Natural killer cell (primary cell): Measurements from ENCODE around the gene PKN2. TPM values are rescaled to one million over a fixed set of nuclear protein-coding genes. Genes with fewer than 3 reads are reported as not detected.

ENCODE experiments used
- ATAC-seq, 3 donors: fragments of 150-1000 bp in 2 of 3; fragments of 200-7000 bp in 1 of 3; cut with Tn5 transposase; 1 replicate in 1 of 3; 2 replicates in 2 of 3; pipeline ENCODE4 v1.10.0; 2021; ENCODE audit warnings: mild to moderate bottlenecking in 2 of 3, moderate library complexity in 2 of 3
- DNase-seq, 2 donors: peaks; one replicate each; pipeline versions ENCODE4 v3.0.0 to v3.0.0-alpha.2; 2013 to 2021; ENCODE audit warnings: mixed read lengths in 1 of 2
- H3K27ac ChIP-seq: one replicate; pipeline ENCODE4 v1.5.1; 2013; ENCODE audit warnings: mild to moderate bottlenecking, low read length
- H3K27me3 ChIP-seq: one replicate; pipeline ENCODE4 v1.6.1; 2013; ENCODE audit warnings: low read length; ENCODE audit not compliant: control insufficient read depth, insufficient read depth
- H3K36me3 ChIP-seq: one replicate; pipeline ENCODE4 v1.6.1; 2013; ENCODE audit warnings: low read length; ENCODE audit not compliant: control insufficient read depth, insufficient read depth
- H3K4me1 ChIP-seq: one replicate; pipeline ENCODE4 v1.6.1; 2013; ENCODE audit warnings: low read length; ENCODE audit not compliant: control insufficient read depth, insufficient read depth
- H3K4me3 ChIP-seq: one replicate; pipeline ENCODE4 v1.5.1; 2013; ENCODE audit warnings: low read length
- H3K9me3 ChIP-seq: one replicate; pipeline ENCODE4 v1.6.1; 2013; ENCODE audit warnings: low read length; ENCODE audit not compliant: control insufficient read depth, insufficient read depth
- H3K27ac Mint-ChIP-seq, 2 donors: one replicate each; pipeline ENCODE4 v1.8.0; 2022; ENCODE audit warnings: mild to moderate bottlenecking in 2 of 2, mixed read lengths in 2 of 2, moderate library complexity in 1 of 2
- H3K27me3 Mint-ChIP-seq, 2 donors: one replicate each; pipeline ENCODE4 v1.8.0; 2022; ENCODE audit warnings: low read depth in 2 of 2, mixed read lengths in 2 of 2
- H3K36me3 Mint-ChIP-seq: one replicate; pipeline ENCODE4 v1.8.0; 2022; ENCODE audit warnings: mixed read lengths
- H3K4me1 Mint-ChIP-seq, 2 donors: one replicate each; pipeline ENCODE4 v1.8.0; 2022; ENCODE audit warnings: mixed read lengths in 2 of 2
- H3K4me3 Mint-ChIP-seq: one replicate; pipeline ENCODE4 v1.8.0; 2022; ENCODE audit warnings: mild to moderate bottlenecking, moderate library complexity, mixed read lengths
- H3K9me3 Mint-ChIP-seq, 2 donors: one replicate each; pipeline ENCODE4 v1.8.0; 2022; ENCODE audit warnings: mixed read lengths in 2 of 2
- CTCF ChIP-seq: fragments of 200-600 bp; IDR thresholded peaks from one replicate; pipeline ENCODE4 v1.8.0; 2022; ENCODE audit warnings: antibody characterized with exemption
- WGBS: methylation state at CpG from one replicate; pipeline ENCODE4 v1.1.7; 2013; ENCODE audit warnings: missing lambda C conversion rate; ENCODE audit not compliant: insufficient coverage; 5-methylcytosine and 5-hydroxymethylcytosine counted together
- intact Hi-C: fragments of 100-400 bp; cut with micrococcal nuclease; formaldehyde crosslinking; loops from one replicate; pipeline ENCODE4 v1.14.2; 2022
- total RNA-seq, 4 donors: library from RNA; stranded (reverse); fragments of 120-200 nt in 1 of 4; gene quantifications; one replicate each; pipeline versions ENCODE4 v1.2.3 to v1.2.4, GENCODE V29; 2013 to 2022

The PKN2 gene
- total RNA-seq, 3 donors from 2014 or later (not counting 1 experiment from before 2014, with no cell fraction given) = 40.8 to 50.1 (median 47.2) TPM

- Mint-ChIP-seq H3K36me3 (no peaks in the 10 kb centered on the region), H3K27ac (no peak overlapping the region), H3K4me3 (no peak overlapping the region), H3K27me3 (no peaks in the 10 kb centered on the region), H3K9me3 (no peaks in the 10 kb centered on the region), H3K4me1 (peaks cover 26 to 37% of the 10 kb centered on the region in 2 donors)
- intact Hi-C loops = loop anchor here (5.0 kb wide), 1 partner anchor 218 kb away; no protein-coding TSS in a partner anchor
- H3K9me3 ChIP-seq = no peaks in the 10 kb centered on the region
- peaks cover 5% of the 10 kb centered on the region for H3K4me1 ChIP-seq
- H3K27me3 ChIP-seq = no peaks in the 10 kb centered on the region
- TF ChIP-seq CTCF = no peak
- ATAC-seq (no peak), DNase-seq (no peak)
- no peak overlapping the region for H3K27ac ChIP-seq
- H3K4me3 ChIP-seq = no peak overlapping the region
- WGBS = 92% methylated on average over 4 of the region's 4 CpGs
- H3K36me3 ChIP-seq = peaks cover 20% of the 10 kb centered on the region
These were observed 191.5 kb downstream of the PKN2 start for GRCh38 chr1:88875595-88875994.

- H3K27me3 ChIP-seq = no peaks in the 10 kb centered on the region
- intact Hi-C loops = loop anchor here (1.0 to 5.0 kb wide), 2 partner anchors 76 to 219 kb away; no protein-coding TSS in a partner anchor
- no peaks in the 10 kb centered on the region for H3K9me3 ChIP-seq
- Mint-ChIP-seq H3K4me3 (no peak overlapping the region), H3K9me3 (no peaks in the 10 kb centered on the region), H3K4me1 (peaks cover 28 to 35% of the 10 kb centered on the region in 2 donors), H3K27ac (no peak overlapping the region), H3K27me3 (no peaks in the 10 kb centered on the region), H3K36me3 (no peaks in the 10 kb centered on the region)
- 100% methylated on average over 3 of the region's 5 CpGs for whole genome bisulfite sequencing
- no peak overlapping the region for H3K4me3 ChIP-seq
- no peak overlapping the region for H3K27ac ChIP-seq
- ATAC-seq (no peak), DNase-seq (no peak)
- H3K4me1 ChIP-seq = peaks cover 5% of the 10 kb centered on the region
- no peak for TF ChIP-seq CTCF
- H3K36me3 ChIP-seq = peaks cover 24% of the 10 kb centered on the region
These were observed 192.7 kb downstream of the PKN2 start for GRCh38 chr1:88876573-88877365.

- Histone ChIP-seq H3K4me3 (no peak overlapping the region), H3K9me3 (no peaks in the 10 kb centered on the region), H3K4me1 (peaks cover 5% of the 10 kb centered on the region), H3K36me3 (peaks cover 29% of the 10 kb centered on the region), H3K27me3 (no peaks in the 10 kb centered on the region), H3K27ac (no peak overlapping the region)
- Mint-ChIP-seq H3K4me1 (peaks cover 34 to 41% of the 10 kb centered on the region in 2 donors), H3K9me3 (no peaks in the 10 kb centered on the region), H3K4me3 (no peak overlapping the region), H3K27me3 (no peaks in the 10 kb centered on the region), H3K36me3 (no peaks in the 10 kb centered on the region), H3K27ac (peak overlapping the region; percentile 38 to 57)
- DNase-seq = peak in 1 of 2 donors; percentile 45
- TF ChIP-seq CTCF = peak; percentile 65
- no peak for ATAC-seq
- intact Hi-C loops = loop anchor here (1.0 to 5.0 kb wide), 2 partner anchors 77 to 220 kb away; no protein-coding TSS in a partner anchor
- 54% methylated on average over 5 of the region's 6 CpGs for WGBS
These were observed 193.3 kb downstream of the PKN2 start for GRCh38 chr1:88877382-88877825.
